Cerebellar nuclear complex (tissue), 1 donor: ENCODE measurements around the gene NABP2.

ENCODE experiments used
- DNase-seq, 2 experiments: peaks; one replicate each; lab custom pipeline; 2025; lab: John Stamatoyannopoulos, UW

The NABP2 gene

DNA sequence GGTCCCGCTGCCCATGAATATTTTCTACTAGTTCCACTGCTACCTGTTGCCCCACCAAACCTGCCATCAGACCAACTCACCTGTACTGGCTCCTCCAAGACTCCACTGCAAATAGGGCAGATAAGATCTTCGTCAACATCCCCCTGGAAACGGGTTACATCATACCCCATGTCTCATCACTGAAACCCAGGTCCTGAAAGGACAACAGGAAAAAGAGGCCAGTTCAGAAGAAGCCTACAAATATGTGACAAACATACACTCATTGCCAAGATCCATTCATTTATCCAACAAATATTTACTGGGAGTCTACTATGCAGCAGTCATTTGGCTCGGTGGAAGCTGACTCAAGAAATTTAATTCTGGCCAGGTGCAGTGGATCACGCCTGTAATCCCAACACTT, 10.3 kb upstream of the NABP2 start:
- no peak for DNase-seq

DNA sequence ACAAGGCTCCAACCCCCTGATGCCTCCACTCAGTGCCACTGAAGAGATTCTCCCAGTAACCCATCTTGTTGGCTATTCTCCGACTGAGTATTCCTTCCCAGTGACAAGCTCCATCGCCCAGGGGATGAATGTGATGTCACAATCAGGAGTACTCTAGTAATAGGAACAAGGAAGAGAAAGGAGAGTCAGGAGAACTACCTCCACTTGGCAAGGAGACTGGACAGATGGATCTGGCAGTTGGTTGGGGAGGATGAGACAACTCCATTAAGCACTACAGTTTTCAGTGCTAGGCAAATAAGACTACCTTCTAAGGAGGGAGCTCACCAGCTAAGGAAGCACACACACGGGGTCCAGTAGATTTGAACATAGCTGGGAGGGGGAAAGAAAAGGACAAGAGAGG, 7.7 kb upstream of the NABP2 start:
- peak in 1 of 2 experiments; percentile 39 for DNase-seq

DNA sequence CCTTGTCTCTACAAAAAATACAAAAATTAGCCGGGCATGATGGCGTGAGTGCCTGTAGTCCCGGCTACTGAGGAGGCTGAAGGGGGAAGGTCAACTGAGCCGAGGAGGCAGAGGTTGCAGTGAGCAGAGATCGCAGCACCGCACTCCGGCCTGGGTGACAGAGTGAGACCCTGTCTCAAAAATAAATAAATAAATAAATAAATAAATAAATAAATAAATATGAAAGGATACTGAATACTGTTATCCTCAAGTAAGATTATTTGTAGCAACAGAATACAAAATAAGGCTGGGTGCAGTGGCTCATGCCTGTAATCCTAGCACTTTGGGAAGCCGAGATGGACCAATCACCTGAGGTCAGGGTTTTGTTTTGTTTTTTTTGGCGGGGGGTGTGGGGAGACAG, 4.3 kb upstream of the NABP2 start:
- no peak for DNase-seq

DNA sequence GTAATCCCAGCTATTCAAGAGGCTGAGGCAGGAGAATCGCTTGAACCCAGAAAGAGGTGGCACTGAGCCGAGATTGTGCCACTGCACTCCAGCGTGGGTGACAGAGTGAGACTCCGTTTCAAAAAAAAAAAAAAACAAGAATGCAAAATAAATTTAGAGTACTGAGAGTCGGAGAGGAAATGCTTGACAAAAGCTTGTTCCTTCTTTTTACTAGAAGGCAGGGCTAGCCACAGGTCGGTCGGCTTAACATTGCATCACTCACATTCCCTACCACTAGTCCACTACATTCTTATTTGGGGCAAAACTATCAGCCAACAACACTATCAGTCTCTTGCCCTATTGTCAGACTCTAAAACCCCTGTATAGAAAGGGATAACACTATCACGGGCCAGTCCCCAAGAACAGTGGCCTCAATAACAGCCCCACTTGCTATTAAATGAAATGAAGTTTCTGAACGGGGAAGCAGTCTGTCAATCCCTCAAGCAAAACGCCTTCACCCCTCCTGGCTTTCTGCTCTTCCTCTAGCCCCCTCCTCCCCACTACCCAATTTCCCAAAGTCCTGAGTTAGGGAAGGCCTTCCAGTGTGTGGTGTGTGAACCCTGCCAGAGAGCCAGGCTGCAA, 3.4 kb upstream of the NABP2 start:
- DNase-seq = no peak

DNA sequence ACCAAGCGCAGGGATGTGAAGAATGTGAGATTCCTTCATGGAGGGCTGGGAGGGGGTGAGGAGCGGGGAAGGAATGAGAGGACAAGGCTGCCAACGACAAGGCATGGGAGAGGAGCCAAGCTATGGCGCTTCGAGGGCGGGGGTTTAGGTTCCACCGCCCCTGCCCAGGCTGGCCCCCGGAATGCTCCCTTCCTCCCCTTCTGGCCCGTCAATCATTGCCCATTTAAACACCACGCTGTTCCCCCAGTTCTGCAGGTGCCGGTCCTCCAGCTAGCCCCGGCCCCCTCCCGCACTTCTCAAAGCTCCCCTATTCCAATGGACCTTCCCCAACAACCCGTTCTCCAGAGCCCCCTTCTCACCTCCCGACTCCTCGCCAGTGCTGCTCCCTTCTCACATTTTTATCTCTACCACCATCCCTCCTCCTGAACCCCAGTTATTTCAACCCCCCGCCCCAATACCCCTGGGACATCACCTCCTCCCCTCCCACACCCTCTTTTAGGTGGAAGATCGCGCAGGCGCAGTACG, 2.8 kb upstream of the NABP2 start:
- DNase-seq = no peak

DNA sequence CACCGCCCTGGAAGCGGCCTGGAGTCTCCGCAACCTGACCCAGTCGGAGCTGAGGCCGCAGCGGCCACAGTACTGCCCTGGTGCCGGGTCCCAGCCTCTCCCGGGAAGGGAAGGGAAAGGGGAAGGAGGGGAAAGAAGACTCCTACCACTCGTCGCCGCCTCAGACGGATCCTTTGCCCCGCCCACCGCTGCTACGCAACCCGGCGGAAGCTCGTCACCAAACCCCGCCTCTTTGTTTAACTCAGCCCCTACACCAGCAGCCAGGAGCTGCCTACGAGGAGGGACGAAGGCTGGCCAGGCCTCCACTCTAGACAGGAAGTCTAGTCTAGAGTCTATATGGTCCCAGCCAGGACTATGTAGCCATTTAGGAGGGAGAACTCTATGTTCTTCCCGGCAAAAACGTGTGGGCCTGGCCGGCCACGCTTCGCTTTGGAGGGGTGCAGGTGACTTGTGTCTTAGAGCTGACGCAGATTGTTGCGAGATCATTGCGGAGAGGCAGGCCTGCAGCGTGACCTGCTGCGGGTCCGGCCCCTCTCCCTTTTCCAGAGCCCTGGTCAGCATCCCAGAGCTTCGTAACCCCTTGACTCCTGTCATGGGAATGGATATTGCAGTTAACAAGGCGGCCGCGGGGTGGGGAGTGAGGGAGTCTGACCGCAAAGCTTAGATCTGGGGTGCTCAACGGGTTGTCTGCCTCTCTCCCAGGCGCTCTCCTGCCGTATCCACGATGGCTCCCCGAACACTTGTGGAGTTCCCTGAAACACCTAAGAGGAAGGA, 2.2 kb upstream of the NABP2 start, which contains the start of gene RNF41:
RNF41 (minus strand) TSS at position 166 of the 774 bp plus-strand sequence. CDS start 7,875 bp downstream, outside the sequence.
- peak; percentile 93 to 97 for DNase-seq

DNA sequence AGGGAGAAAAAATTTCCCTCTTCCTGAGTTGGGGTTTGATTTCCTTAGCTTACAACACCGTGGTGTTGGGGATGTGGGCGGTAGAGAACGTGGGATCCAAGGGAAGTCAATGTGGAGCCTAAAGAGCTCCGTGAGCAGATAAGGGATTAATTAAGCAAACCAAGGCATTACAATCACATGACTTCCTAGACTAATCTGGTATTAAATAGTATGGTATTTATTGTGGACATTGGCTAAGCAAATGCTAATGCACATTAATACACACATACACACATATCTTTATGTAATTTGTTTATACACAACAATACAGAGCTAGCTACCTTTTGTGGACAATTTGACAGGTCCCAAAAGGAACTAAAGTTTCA, 1.6 kb upstream of the NABP2 start:
- no peak for DNase-seq

DNA sequence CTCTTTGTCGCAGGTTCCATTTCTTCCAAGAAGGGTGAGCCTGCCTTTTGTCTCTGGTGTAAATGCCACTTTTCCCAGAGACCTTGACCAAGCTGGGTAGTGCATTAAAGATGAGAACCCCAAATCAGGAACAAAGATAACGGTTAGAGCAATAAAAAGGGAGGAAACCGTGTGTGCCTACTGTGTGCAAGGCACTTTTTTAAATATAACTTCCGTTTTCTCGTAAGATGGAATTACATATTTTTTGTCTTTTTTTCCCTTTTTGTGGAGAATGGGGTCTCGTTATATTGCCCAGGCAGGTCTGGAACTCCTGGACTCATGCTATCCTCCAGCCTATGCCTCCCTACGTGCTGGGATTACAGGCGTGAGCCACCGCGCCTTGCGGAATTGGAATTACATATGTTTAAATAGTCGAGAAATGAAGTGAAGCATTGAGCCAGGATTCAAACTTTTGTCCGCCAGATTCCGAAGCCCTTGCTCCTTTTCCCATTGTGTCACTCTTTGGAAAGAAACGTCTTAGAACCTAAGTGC, 506 bp upstream of the NABP2 start:
- no peak for DNase-seq

DNA sequence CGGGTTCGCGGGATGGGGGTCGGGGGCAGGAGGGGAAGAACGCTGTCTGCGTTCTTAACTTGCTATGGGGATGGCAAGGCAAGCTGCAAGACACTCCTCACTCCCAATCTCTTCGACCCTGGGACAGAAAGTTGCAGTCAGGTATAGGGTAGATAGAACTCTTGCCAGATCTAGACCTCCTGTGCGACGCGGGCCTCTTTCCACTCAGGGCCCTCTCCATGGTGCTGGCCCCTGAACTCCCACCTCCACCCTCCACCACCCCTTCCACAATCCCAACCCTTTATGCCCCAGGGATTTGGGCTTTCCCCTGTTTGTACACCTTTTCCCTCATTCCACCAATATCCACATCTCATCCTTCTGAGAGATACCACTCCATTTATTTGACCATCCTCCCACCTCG, 812 bp downstream of the NABP2 start:
- DNase-seq = no peak

DNA sequence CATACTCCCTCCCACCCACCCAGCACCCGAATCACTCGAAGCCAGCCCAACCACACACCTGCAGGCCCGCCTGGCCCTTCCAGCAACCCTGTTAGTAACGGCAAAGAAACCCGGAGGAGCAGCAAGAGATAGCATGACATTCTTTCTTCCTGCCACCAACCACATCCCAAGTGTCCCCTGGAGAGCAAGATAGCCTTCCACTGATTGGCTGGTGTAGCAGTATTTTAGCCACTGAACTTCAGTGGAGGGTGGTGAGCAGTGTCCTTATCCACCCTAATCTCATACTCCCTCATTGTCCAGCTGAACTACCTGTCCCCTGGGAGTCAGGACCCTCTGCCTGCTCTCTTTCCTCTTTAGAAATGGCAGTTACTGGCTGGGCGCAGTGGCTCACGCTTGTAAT, 4.9 kb downstream of the NABP2 start:
- no peak for DNase-seq

DNA sequence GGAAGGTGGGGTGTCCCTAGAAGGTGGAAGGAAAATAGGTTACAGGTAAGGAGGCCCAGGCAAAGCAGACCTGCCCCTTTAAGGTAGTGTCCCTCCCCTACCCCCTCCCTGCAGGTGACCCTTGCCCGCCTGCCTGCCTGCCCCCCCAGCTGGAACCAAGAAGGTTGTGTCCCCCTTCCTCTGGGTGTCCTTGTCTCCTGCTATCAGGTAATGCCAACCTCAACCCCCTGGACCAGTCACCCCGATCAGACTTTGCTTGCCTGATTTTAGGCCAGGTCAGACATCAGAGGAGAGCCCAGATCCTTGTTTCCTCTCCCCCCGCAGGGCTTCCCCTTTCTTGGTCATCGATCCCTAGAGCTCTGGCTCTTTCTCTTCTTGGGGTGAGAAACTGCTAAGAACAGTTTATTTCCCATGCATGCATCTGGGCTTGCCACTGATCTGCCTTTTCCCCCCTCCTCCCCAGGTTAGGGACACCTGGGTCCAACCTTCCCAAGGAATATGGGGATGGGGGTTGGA, 5.8 kb downstream of the NABP2 start, which contains the start of gene SLC39A5:
SLC39A5 (plus strand) TSS at position 136 of the 516 bp plus-strand sequence. CDS start 1,224 bp downstream, outside the sequence.
- no peak for DNase-seq

DNA sequence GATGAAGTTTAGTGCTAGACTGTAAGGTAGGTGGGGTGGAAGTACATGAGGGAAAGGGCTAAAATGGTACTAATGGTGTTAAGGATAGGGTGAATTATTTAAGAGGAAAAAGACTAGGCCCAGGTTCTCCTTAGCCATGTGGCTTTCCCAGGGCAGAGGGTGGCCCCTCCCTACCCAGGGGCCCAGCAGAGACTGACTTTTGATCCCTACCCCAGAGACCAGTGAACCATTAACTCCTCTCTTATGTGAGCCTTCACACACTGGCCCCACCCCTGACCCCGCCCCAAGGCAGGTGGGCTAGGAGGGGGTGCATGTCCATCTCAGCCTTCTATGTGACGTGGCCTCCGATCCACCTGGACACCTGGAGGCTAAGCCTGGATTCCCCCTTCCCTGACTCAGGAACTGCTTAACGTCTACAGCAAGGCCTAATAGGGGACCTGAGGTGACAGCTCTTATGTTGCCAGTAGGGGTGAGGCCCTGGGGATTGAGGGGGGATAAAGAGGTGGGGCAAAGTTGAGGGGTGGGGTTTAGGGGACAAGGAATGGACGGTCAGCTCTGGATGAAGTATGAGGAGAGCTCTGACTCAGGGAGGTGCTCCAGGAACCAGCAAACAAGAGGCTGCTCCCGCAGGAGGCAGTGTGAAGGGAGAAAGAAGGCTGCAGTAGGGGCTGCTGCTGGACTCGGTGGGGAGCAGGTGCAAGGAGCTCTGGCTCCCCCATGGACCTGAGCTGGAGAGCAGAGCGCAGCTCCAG, 6.5 kb downstream of the NABP2 start:
- DNase-seq = no peak

DNA sequence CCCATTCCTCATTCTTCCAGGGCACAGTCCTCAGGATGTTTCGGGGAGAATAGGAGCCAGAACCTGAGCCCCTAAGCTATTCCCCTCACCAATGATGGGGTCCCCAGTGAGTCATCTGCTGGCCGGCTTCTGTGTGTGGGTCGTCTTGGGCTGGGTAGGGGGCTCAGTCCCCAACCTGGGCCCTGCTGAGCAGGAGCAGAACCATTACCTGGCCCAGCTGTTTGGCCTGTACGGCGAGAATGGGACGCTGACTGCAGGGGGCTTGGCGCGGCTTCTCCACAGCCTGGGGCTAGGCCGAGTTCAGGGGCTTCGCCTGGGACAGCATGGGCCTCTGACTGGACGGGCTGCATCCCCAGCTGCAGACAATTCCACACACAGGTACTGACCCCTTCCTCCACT, 7.0 kb downstream of the NABP2 start:
- no peak for DNase-seq

DNA sequence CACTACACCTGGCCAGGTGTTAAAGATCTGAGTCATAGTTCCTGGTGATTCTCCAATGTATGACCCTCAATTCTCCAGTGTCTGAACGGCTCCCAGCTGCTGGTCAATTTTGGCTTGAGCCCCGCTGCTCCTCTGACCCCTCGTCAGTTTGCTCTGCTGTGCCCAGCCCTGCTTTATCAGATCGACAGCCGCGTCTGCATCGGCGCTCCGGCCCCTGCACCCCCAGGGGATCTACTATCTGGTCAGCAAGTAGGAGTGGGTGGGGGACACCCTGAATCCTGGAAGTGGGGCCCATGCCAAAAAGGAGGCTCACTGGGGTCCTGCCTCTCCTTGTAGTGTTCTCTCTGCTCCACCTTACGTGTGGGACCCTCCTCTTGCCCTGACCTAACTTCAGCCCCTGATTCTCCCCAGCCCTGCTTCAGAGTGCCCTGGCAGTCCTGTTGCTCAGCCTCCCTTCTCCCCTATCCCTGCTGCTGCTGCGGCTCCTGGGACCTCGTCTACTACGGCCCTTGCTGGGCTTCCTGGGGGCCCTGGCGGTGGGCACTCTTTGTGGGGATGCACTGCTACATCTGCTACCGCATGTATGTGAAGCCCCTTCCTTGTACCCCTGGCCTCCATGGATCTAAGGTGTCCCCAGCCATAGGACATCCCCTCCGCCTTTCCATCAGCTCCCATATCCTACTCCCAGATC, 10.7 kb downstream of the NABP2 start:
- no peak for DNase-seq

DNA sequence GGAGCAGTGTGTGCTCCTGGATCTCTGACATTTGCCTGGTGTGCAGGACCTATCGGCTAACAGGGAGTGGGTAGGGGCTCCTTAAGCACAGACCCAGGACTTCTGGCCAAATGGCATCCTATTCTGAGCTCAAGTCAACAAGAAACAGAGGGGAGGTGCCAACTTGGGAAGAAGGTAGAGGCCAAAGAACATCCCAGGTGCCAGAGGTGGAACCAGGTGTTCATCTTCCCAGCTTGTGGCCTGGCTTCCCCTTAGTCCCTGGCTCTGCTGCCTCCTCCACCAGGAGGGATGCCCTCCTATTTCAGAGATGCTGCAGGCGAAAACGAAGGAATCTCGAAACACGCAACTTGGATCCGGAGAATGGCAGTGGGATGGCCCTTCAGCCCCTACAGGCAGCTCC, 11.9 kb downstream of the NABP2 start:
- no peak for DNase-seq

DNA sequence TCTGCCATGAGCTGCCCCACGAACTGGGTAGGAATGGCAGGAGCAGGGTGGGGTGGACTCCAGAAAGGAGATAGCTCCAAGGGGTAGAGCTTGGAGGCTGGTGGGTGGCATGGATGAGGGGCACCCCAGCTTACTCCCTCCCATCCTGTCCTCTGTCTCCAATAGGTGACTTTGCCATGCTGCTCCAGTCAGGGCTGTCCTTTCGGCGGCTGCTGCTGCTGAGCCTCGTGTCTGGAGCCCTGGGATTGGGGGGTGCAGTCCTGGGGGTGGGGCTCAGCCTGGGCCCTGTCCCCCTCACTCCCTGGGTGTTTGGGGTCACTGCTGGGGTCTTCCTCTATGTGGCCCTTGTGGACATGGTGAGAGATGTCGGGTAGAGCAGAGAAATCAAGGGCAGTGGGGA, 12.8 kb downstream of the NABP2 start:
- no peak for DNase-seq

DNA sequence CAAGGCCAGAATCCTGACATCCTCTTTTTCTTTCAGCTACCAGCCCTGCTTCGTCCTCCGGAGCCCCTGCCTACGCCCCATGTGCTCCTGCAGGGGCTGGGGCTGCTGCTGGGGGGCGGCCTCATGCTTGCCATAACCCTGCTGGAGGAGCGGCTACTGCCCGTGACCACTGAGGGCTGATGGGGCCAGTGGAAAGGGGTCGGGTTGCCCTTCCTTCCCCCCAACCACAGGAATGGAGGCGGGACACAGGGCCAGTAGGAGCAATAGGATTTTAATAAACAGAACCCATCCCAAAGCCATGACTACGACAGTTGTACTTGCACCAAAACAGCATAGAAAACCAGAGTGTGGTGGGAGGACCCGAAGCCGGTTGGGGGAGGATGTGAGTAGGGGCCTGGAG, 13.4 kb downstream of the NABP2 start:
- DNase-seq = no peak

DNA sequence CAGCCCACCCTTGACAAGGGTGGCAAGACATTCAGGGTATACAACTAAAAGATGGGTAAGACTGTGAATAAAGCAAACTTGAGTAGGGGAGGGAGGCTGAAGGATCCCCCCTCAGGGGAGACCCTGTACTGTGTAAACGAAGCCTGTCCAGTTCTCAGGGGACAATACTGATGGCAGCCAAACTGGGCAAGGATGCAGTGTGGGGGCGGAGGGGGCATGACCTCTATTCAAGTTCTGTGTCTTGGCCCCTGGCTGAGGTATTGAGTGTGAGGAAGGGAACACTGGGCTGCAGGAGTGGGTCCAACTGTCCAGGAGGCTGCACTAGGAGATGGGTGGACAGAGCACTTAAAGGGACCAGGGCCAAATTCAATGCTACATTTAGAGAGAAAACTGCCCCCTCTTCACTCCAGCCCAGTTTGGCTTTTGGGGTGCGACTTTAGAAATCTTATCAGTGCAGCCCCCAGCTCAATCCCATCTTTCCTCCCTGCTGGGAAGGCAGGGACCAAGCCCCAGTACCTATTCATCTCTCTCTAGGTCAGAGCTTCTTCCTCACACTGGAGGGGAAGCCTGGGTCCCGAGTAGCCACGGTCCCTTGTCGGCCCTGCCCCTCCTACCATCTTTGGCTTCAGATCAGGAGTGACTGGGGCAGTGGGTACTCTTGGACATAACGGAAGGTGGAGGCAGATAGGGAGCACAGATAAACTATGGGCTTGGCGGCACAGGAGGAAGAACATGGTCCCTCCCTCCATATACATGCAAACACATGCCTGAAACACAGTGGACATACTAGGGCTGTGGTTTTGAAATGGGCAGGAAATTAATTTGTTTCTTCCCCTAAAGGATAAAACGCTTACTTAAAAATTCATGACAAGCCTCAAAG, 17.5 kb downstream of the NABP2 start:
- DNase-seq = no peak

DNA sequence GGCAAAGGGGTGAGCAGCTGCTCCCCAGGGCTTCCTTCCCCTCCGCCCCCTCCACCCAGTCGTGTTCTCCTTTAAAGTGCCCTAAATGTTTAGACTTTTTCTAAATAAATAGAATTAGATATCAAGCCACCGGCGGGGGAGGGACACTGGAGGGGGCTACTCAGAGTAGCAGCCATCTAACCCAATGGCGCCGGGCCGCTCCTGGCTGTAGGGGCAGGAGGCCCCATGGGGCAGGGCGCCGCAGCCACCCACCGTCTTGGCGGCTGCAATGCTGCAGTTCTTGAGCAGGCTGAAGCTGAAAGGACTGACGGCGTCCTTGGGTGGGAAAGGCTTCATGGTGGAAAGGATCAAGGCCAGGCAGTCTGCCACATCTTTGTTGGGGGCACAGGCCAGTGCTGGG, 18.8 kb downstream of the NABP2 start:
- no peak for DNase-seq

DNA sequence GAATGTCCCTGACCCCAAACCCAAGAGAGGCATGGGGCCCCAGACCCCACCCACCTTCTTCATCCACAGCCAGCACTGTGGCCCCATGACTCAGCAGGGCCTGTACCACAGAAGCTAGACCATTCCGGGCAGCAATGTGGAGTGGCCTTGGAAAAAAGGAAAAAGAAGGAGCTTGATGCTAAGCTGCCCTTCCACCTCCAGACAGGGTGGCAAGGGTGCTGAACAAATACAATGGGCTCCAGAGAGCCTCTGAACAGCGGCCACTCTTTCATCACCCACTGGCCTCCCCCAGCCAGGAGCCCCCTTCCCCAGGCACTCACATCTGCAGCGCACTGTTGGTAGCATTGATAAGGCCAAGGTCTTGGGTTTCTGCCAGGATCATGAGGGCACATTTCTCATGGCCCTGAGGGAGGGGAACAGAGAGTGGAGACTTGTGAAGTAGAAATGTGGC, 19.6 kb downstream of the NABP2 start:
- DNase-seq = no peak
